K562 (cell line): ENCODE data around the gene KRTAP12-2. TPM values are rescaled to one million over a fixed set of nuclear protein-coding genes. Genes with fewer than 3 reads are reported as not detected.

Experiments used
- MAZ ChIP-seq, 2 experiments: fragments of 450-650 bp in 1 of 2; sonication (generic) in 1 of 2; formaldehyde crosslinking; IDR thresholded peaks in 1 of 2; conservative IDR thresholded peaks in 1 of 2; 2 replicates each; pipeline versions ENCODE4 v1.4.0 to v1.5.0; 2020; ENCODE audit warnings: mild to moderate bottlenecking in 1 of 2, missing genetic modification reagents in 1 of 2
- TEAD1 ChIP-seq, 2 experiments: fragments of 450-650 bp in 1 of 2; sonication (generic) in 1 of 2; formaldehyde crosslinking; IDR thresholded peaks; 2 replicates each; pipeline versions ENCODE4 v1.4.0 to v1.8.0; 2020 to 2022; ENCODE audit warnings: mild to moderate bottlenecking in 2 of 2, missing genetic modification reagents in 1 of 2
- U2AF2 ChIP-seq: fragments of 200-400 bp; formaldehyde crosslinking; optimal IDR thresholded peaks from 2 replicates; pipeline ENCODE3; 2017; ENCODE audit warnings: low read depth, mild to moderate bottlenecking, low read length
- ZNF121 ChIP-seq: sonication (generic); formaldehyde crosslinking; conservative IDR thresholded peaks from 2 replicates; pipeline ENCODE4 v1.8.0; 2022; ENCODE audit warnings: missing genetic modification reagents
- polyA plus RNA-seq, 8 experiments: library from polyadenylated mRNA; depleted of rRNA in 4 of 8; stranded (reverse) in 5 of 8; unstranded in 3 of 8; fragments of >200 nt; fragmentation: Nextera tagmentation in 2 of 8; fragmentation: Illumina TruSeq in 1 of 8; extraction: Ambion mirVana in 2 of 8; extraction: Trizol in 1 of 8; gene quantifications; 2 replicates each; pipeline versions ENCODE4 v1.2.1 to v1.2.3, GENCODE V29; 2011 to 2014; ENCODE audit warnings: inconsistent platforms in 1 of 8, missing spikeins in 1 of 8
- total RNA-seq, 7 experiments: library from RNA; depleted of rRNA in 6 of 7; stranded (reverse); fragments of >200 nt in 6 of 7; fragmentation: Illumina TruSeq in 2 of 7; extraction: Trizol in 2 of 7; gene quantifications; 2 replicates each; pipeline versions ENCODE4 v1.2.1 to v1.2.3, GENCODE V29; 2011 to 2021; ENCODE audit warnings: low replicate concordance in 1 of 7
- TF ChIP-seq, protein P1 (sequence below): fragments of 450-650 bp; formaldehyde crosslinking; IDR thresholded peaks from 2 replicates; pipeline ENCODE4 v1.4.0; 2022; ENCODE audit warnings: missing genetic modification characterization
- TF ChIP-seq, protein P2 (sequence below): sonication (generic); formaldehyde crosslinking; IDR thresholded peaks from 2 replicates; pipeline ENCODE4 v1.8.1; 2023; ENCODE audit warnings: mild to moderate bottlenecking, missing genetic modification reagents
- TF ChIP-seq, protein P3 (sequence below), 2 experiments: fragments of 150-350 bp in 1 of 2; IDR thresholded peaks; 2 replicates each; pipeline ENCODE4 v1.6.1; 2012 to 2016; ENCODE audit warnings: low read depth in 2 of 2, low read length in 2 of 2, mild to moderate bottlenecking in 1 of 2, moderate library complexity in 1 of 2

KRTAP12-2 gene
- total and polyA plus RNA-seq, 9 of the 15 experiments (the other 6 are each of a cell fraction or from before 2014, with no cell fraction given): not detected

DNA sequence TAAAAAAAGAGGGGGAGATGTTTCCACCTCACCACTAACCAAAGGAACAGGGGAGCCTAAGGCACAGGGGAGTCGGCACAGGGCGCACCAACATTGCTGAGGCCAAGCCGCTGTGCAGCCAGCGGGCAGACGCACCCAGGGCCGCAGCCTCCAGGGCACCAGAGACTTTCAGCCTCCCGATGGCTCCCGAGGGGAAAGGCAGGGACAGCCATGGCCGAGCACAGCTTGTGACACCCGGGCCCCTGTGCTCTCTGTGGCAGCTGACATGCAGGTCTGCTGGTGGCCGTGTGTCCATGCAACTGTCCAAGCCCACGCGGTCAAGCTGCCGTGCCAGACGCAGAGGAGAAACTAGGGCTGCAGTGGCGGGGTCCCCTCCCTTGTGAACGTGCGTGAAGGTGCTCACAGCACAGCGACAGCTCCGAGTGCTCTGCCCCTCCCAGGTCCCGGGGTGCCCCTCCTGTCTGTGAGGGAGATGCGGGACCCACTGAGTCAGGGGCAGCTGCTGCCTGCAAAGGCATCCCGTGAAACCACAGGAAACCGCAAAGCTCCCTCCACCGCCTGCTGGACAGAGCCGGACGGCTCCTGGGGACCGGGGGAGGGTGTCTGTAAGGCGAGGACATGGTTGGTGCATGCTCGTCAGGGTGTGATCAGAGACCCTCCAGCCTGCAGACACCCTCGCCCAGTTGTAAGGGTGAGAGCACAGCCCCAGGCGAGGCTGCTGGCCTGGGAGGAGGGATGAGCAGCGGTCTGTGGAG lies 18.0 kb downstream of the KRTAP12-2 start (continued):
- TF ChIP-seq, protein P1, sequence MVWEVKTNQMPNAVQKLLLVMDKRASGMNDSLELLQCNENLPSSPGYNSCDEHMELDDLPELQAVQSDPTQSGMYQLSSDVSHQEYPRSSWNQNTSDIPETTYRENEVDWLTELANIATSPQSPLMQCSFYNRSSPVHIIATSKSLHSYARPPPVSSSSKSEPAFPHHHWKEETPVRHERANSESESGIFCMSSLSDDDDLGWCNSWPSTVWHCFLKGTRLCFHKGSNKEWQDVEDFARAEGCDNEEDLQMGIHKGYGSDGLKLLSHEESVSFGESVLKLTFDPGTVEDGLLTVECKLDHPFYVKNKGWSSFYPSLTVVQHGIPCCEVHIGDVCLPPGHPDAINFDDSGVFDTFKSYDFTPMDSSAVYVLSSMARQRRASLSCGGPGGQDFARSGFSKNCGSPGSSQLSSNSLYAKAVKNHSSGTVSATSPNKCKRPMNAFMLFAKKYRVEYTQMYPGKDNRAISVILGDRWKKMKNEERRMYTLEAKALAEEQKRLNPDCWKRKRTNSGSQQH (CRISPR knock-in tag): no peak
- TF ChIP-seq, protein P2, sequence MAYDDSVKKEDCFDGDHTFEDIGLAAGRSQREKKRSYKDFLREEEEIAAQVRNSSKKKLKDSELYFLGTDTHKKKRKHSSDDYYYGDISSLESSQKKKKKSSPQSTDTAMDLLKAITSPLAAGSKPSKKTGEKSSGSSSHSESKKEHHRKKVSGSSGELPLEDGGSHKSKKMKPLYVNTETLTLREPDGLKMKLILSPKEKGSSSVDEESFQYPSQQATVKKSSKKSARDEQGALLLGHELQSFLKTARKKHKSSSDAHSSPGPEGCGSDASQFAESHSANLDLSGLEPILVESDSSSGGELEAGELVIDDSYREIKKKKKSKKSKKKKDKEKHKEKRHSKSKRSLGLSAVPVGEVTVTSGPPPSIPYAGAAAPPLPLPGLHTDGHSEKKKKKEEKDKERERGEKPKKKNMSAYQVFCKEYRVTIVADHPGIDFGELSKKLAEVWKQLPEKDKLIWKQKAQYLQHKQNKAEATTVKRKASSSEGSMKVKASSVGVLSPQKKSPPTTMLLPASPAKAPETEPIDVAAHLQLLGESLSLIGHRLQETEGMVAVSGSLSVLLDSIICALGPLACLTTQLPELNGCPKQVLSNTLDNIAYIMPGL (CRISPR knock-in tag): no peak
- TF ChIP-seq U2AF2: no peak
- TF ChIP-seq, protein P3, sequence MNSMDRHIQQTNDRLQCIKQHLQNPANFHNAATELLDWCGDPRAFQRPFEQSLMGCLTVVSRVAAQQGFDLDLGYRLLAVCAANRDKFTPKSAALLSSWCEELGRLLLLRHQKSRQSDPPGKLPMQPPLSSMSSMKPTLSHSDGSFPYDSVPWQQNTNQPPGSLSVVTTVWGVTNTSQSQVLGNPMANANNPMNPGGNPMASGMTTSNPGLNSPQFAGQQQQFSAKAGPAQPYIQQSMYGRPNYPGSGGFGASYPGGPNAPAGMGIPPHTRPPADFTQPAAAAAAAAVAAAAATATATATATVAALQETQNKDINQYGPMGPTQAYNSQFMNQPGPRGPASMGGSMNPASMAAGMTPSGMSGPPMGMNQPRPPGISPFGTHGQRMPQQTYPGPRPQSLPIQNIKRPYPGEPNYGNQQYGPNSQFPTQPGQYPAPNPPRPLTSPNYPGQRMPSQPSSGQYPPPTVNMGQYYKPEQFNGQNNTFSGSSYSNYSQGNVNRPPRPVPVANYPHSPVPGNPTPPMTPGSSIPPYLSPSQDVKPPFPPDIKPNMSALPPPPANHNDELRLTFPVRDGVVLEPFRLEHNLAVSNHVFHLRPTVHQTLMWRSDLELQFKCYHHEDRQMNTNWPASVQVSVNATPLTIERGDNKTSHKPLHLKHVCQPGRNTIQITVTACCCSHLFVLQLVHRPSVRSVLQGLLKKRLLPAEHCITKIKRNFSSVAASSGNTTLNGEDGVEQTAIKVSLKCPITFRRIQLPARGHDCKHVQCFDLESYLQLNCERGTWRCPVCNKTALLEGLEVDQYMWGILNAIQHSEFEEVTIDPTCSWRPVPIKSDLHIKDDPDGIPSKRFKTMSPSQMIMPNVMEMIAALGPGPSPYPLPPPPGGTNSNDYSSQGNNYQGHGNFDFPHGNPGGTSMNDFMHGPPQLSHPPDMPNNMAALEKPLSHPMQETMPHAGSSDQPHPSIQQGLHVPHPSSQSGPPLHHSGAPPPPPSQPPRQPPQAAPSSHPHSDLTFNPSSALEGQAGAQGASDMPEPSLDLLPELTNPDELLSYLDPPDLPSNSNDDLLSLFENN (IDR thresholded peaks at IDR 0.05; ENCODE audit: low read depth in 2 of 2, low read length in 2 of 2): no peak
- no peak for TF ChIP-seq ZNF121 (CRISPR knock-in tag)
- TF ChIP-seq TEAD1 (CRISPR knock-in tag; IDR thresholded peaks at IDR 0.05): no peak
- TF ChIP-seq MAZ (CRISPR knock-in tag; conservative IDR thresholded peaks at IDR 0.05 in 1 of 2, IDR thresholded peaks at IDR 0.05 in 1 of 2): no peak
